ELF-1 (cell line): ENCODE measurements around the gene EML3.
"Not testable (repeated sequence)": the region's sequence is repeated elsewhere in the genome, so short reads cannot be mapped to it uniquely, and the experiment has no call there.

Experiments used
- DNase-seq: peaks from one replicate; pipeline ENCODE4 v3.0.0-alpha.2; 2016; ENCODE audit warnings: low read depth, low spot score

Gene EML3

GRCh38 chr11:62612366-62613290 is at the start of gene EML3, which contains the start of gene ROM1:
TSS of gene EML3 (minus strand) at chr11:62612775. CDS start at chr11:62612457, 318 bp downstream.
TSS of gene ROM1 (plus strand) at chr11:62613257. CDS start at chr11:62613282, 25 bp downstream.
- DNase-seq: peak; percentile 82

GRCh38 chr11:62656796-62657429 is 44.3 kb upstream of the EML3 start:
- DNase-seq: no peak

GRCh38 chr11:62654297-62654696 is 41.7 kb upstream of the EML3 start:
- no peak for DNase-seq

- no peak for DNase-seq
Observed at GRCh38 chr11:62652161-62653006, 39.8 kb upstream of the EML3 start.

GRCh38 chr11:62650283-62650682 is 37.7 kb upstream of the EML3 start:
- not testable (repeated sequence) for DNase-seq

- no peak for DNase-seq
Observed at GRCh38 chr11:62649486-62649885, 36.9 kb upstream of the EML3 start.

- DNase-seq: no peak
Observed at GRCh38 chr11:62648967-62649364, 36.4 kb upstream of the EML3 start.

GRCh38 chr11:62648185-62648966 is 35.8 kb upstream of the EML3 start:
- no peak for DNase-seq

- DNase-seq: no peak
Observed at GRCh38 chr11:62647609-62648005, 35.0 kb upstream of the EML3 start.

GRCh38 chr11:62646825-62647608 is 34.4 kb upstream of the EML3 start:
- DNase-seq: no peak

- peak; percentile 99 for DNase-seq
Observed at GRCh38 chr11:62645946-62646824, 33.6 kb upstream of the EML3 start, which contains the start of gene GANAB. TSS of gene GANAB (minus strand) at chr11:62646613. CDS start at chr11:62646599, 14 bp downstream.

GRCh38 chr11:62645671-62645945 is 33.0 kb upstream of the EML3 start:
- DNase-seq: no peak

- no peak for DNase-seq
Observed at GRCh38 chr11:62644220-62644619, 31.6 kb upstream of the EML3 start.

GRCh38 chr11:62632492-62632891 is 19.9 kb upstream of the EML3 start:
- DNase-seq: no peak

GRCh38 chr11:62627713-62628112 is 15.1 kb upstream of the EML3 start:
- no peak for DNase-seq

GRCh38 chr11:62622476-62623089 is 10.0 kb upstream of the EML3 start:
- DNase-seq: no peak

GRCh38 chr11:62621567-62622470 is 9.2 kb upstream of the EML3 start, which contains the start of gene B3GAT3:
TSS of gene B3GAT3 (minus strand) at chr11:62621986. CDS start at chr11:62621947, 39 bp downstream.
- DNase-seq: peak; percentile 99
